ENCODE measurements around the gene ALDH2.
"Not testable (repeated sequence)": the region's sequence is repeated elsewhere in the genome, so short reads cannot be mapped to it uniquely, and the experiment has no call there.

The ALDH2 gene

GRCh38 chr12:111766608-111767361, at the start of gene ALDH2:
Gene ALDH2, plus strand, starts transcription at chr12:111766933. Its CDS starts 50 bp downstream, at chr12:111766983.
- DNase-seq, result peak; percentile 24

GRCh38 chr12:111719316-111719715, 47.4 kb upstream of the ALDH2 start:
- DNase-seq, result not testable (repeated sequence)

GRCh38 chr12:111720457-111720856, 46.3 kb upstream of the ALDH2 start:
- DNase-seq, result no peak

DNA sequence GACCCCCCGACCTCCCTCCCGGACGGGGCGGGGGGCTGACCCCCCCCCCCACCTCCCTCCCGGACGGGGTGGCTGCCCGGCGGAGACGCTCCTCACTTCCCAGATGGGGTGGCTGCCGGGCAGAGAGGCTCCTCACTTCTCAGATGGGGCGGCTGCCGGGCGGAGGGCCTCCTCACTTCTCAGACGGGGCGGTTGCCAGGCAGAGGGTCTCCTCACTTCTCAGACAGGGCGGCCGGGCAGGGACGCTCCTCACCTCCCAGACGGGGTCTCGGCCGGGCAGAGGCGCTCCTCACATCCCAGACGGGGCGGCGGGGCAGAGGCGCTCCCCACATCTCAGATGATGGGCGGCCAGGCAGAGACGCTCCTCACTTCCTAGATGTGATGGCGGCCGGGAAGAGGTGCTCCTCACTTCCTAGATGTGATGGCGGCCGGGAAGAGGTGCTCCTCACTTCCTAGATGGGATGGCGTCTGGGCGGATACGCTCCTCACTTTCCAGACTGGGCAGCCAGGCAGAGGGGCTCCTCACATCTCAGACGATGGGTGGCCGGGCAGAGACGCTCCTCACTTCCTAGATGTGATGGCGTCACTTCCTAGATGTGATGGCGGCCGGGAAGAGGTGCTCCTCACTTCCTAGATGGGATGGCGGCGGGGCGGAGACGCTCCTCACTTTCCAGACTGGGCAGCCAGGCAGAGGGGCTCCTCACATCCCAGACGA, 42.9 kb upstream of the ALDH2 start:
- DNase-seq, result not testable (repeated sequence)

DNA sequence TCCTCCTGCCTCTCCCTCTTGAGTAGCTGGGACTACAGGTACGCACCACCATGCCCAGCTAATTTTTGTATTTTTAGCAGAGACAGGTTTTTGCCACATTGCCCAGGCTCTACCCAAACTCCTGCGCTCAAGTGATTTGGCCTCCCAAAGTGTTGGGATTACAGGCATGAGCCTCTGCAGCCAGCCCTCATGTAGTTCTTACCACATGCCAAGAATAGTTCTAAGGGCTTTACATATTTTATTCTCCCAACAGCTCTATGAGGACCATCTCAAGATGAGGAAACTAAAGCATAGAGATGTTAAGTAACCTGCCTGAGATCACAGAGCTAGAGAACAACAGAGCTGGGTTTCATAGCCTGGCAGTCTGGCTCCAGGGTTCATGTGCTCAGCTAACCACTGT, 37.9 kb upstream of the ALDH2 start:
- DNase-seq, result no peak

DNA sequence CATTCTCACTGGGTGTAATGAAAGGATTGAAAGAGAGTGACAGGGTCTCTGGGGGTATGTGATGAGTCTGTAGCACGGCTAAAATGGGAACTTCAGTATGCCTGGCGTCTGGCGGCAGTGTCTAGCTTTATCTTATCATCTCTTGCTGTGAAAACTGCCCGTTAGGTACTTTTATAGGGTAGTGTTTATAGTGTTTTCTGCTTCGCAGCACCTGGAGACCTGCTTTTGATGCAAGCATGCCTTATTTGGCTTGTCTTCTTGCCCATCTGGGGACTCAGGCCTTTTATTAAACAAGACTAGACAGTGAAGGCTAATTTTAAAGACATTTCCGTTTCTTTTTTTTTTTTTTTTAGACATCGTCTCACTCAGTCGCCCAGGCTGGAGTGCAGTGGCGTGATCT, 36.3 kb upstream of the ALDH2 start:
- DNase-seq, result no peak

DNA sequence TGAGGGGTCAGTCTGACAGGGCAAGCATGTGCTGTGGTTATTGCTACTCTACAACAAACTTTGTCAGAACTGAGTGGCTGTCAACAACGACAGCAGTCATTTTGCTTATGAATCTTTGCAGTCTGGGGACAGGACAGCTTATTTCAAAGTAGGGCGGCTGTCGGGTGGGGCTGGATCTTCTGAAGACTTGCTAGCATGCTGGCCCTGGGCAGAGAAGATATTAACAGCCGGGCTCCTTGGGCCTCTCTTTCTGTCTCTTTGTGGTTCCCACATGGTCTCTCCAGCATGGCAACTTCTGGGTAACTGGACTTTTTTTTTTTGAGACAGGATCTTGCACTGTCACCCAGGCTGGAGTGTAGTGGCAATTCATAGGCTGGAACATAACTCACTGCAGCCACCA, 33.9 kb upstream of the ALDH2 start:
- DNase-seq, result no peak

DNA sequence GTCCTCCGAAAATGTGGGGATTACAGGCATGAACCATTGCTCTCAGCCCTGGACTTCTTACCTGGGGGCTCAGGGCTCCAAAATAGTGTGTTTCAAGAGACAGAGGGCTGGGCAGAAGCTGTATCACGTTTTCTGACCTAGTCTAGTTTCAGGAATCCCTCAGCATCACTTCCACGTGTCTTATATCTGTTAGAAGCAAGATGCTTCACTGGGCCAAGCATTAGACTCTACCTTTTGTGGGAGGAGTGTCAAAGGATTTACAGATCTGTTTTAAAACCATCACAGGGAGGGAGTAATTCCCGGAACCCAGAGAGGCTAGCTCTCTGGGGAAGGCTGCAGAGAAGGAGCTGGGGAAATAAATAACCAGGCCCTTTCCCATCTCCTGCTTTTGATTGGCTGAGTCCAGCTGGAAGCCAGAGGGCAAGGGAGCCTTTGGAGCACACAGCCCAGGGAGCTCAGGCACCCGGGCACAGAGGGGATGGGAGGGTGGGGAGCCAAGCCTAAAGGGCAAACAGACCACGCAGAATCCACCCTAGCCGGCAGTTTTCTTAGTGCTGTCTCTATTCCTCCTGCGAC, 33.3 kb upstream of the ALDH2 start:
- no peak for DNase-seq

DNA sequence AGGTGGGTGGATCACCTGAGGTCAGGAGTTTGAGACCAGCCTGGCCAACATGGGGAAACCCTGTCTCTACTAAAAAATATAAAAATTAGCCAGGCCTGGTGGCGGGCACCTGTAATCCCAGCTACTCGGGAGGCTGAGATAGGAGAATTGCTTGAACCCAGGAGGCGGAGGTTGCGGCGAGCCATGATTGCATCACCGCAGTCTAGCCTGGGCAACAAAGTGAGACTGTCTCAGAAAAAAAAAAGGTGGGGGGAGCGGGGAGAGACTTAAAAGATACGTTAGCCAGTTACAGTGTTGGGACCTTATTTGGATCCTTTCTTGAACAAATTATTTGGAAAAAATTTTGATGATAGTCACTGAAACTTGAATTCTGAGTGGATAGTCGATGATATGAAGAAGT, 27.2 kb upstream of the ALDH2 start:
- not testable (repeated sequence) for DNase-seq

DNA sequence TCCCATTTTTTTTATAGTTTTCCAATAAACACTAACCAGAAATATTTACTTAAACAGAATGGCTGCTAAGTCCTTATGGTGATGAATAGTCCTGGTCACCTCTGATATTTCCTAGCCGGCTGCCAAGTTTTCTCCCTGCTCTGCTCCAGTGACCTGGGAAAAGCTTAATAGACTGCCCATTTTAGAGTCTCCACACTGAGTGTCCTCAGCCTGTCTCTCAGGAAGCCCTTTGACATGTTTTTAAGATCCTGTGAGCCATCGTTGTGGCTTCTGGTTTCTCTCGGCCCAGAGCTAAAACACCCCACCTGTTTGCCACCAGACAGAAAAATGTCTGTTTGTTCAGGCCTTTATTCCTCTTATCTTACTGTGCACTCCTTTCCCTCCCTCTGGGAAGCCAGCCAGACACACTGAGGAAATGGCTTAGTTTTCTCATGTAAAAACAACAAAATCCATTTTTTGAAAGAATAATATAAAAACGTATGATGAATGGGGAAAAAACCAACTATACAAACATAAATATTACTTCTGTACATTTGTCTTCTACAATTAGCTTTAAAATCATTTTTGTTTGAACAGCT, 25.4 kb upstream of the ALDH2 start:
- DNase-seq, result no peak

DNA sequence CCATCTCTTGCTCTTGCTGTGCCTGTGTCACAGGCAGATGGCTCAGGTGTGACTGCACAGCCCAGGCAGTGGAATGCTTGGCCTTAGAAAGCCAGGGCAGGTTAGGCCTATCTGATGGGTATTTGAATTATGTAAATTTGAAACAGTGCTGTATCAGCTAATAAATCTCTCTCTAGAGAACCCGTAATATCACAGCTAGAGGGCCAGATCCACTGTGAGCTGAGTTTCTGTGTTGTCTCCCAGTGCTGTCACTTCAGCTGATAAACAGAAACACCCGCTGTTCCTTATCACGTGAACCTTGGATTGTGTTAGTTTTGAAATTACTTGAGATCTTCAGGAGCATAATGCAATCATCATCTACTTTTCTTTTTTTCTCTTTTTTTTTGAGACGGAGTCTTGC, 21.5 kb upstream of the ALDH2 start:
- no peak for DNase-seq

DNA sequence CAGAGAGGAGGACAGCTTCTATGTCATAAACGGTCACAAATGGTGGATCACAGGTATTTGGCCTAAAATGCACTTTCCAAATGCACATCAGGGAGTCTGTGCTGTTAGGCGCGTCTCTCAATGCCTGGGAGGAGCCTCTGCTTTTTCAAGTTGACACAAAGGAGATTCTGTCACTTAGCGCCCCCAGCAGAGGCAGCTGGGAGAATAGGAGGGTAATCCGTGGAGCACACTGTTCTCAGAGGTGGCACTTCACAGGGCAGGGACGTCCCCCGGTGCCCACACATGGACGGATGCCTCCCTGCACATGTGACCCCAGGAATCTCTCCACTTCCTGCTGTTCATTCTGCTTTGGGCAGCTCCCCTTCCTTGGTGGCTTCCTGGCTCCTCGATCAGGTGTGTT, 19.4 kb upstream of the ALDH2 start:
- DNase-seq, result no peak

DNA sequence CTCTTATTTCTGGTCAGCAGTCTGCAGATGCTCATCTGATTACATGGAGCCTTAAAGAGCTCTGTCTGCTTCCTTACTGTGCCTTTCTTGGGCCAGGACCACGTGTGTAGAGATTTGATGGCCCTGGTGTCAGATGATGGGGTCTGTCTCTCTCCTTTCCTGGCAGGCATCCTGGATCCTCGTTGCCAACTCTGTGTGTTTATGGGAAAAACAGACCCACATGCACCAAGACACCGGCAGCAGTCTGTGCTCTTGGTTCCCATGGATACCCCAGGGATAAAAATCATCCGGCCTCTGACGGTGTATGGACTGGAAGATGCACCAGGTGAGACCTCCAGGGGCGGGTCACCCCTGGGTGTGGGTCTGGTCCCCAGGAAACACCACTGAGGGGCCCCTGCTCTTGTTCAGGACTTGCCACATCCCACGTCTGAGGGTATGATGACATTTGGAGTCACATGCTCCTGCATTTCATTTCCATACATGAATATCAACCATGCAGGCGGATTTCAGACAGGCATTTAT, 18.5 kb upstream of the ALDH2 start:
- DNase-seq, result no peak

DNA sequence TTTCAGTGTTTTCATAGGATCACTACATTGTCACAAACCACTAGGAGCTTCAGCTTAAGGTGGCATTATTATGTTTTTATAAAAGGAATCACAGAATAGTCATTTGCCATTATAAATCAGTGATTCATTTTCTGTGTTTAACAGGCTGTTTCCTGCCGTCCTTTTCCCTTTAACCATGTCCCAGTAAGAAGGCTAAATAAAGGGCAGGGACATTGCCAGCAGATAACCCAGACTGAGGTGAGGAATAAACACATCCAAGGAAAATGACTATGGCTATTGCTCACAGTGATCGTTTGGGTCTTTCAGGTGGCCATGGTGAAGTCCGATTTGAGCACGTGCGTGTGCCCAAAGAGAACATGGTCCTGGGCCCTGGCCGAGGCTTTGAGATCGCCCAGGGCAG, 17.9 kb upstream of the ALDH2 start:
- DNase-seq, result no peak

- no peak for DNase-seq
Observed at GRCh38 chr12:111749391-111749790, 17.3 kb upstream of the ALDH2 start.

GRCh38 chr12:111753144-111753881, 13.4 kb upstream of the ALDH2 start:
- DNase-seq, result no peak

- no peak for DNase-seq
Observed at GRCh38 chr12:111754671-111755070, 12.1 kb upstream of the ALDH2 start.

GRCh38 chr12:111756196-111756595, 10.5 kb upstream of the ALDH2 start:
- DNase-seq, result no peak

DNA sequence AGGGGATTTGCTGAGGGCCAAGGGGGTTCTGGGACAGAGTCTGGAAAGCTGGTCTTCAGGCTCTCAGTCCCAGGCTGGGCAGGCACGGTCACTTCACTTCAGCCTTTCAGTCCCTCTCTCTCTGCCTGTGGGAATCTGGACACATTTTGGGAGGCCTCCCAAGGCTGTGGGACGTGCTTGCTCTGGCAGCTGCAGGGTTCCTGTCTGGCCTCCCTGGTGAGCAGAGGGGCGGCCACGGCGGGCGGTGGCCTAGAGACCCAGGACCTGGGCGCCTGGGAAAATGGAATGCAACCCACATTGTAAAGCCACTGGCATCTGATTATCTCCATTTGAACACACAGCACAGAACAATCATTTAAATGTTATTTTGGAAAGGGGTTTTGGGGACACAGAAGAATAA, 10.1 kb upstream of the ALDH2 start:
- DNase-seq, result no peak

DNA sequence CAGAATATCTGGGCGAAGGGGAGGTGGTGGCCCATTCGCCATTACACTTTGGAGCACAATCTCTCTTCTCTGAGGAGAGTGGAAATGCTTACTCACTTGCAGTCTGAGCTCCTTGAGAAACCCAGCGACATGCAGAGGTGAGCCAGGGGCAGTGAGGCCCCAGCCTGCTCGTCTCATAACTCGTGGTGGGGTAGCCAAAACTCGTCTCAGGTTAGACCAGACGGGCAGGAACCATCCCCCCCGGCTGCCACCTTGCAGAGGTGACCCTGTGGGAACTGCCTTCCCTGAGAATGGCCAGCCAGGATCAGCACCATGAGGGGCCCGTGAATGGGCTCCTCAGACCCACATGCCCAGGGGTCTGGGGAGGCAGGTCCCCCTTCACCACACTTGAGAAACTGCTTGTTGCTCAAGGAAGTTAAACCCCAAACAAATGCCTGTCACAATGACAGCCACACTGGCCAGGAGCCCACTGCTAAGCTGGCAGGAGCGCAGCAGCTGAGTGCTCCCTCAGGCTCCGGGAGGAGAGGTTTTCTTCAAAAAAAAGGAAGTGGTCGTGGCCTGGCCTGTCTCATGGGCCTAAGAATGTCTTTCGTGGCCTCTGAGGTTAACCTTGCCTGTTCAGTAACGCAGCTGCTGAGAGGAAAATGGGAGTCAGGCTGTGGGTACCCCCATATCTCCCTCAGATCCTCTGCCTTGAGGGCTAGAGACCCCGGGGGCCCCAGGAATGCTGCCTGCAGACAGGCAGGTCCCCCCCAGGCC, 9.2 kb upstream of the ALDH2 start:
- no peak for DNase-seq

- no peak for DNase-seq
Observed at GRCh38 chr12:111758120-111758561, 8.6 kb upstream of the ALDH2 start.

DNA sequence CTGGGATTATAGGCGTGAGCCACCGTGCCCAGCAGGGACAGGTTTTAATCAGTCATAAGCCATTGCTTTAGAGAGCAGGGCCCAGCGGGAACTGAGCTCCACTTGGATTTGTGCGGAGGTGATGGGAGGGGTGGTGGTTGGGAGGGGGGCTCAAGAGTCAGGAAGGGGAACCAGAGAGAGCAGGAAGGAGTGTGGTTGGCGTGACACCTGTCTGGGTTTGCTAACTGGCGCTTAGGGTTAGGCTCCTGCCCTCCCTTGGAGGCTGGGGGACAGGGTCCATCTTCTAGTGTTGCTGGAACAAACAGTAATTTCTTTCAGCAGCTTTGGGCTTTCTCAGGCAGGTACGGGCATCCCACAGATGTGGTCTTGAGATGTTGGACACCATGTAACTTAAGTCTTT, 7.5 kb upstream of the ALDH2 start:
- DNase-seq, result no peak
